ENCODE measurements around the gene CNNM4.

CNNM4 gene

DNA sequence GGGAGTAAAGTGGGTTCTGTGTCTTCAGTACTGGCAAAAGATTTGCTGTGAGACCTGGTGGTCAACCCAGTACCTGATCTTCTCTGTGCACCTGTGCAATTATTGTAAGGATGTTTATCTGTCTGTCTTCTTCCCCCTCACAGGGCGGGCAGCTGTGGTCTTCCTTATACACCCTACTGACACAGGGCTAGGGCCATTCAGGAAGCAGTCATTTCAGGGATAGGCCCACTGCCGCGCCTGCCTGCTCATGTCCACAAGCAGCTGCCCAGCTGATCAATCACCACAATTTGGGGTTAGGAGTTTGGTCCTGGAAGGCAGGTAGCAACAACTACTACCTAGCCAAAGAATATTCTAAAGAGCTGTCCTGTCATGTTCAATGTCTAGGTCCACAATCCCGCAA is 1.2 kb upstream of the CNNM4 start:
- DNase-seq (ENCODE audit: extremely low read depth, low read depth), result no peak

GRCh38 chr2:96760986-96761832 is 507 bp downstream of the CNNM4 start:
- peak; percentile 34 for TF ChIP-seq CTCF (IDR thresholded peaks at IDR 0.05; ENCODE audit: low read depth, low read length)
- DNase-seq (ENCODE audit: extremely low read depth, low read depth), result no peak

More for the DNA sequence above, 1.2 kb upstream of the CNNM4 start:
- no peak for TF ChIP-seq CTCF (IDR thresholded peaks at IDR 0.05; ENCODE audit: low read depth, low read length)

DNA sequence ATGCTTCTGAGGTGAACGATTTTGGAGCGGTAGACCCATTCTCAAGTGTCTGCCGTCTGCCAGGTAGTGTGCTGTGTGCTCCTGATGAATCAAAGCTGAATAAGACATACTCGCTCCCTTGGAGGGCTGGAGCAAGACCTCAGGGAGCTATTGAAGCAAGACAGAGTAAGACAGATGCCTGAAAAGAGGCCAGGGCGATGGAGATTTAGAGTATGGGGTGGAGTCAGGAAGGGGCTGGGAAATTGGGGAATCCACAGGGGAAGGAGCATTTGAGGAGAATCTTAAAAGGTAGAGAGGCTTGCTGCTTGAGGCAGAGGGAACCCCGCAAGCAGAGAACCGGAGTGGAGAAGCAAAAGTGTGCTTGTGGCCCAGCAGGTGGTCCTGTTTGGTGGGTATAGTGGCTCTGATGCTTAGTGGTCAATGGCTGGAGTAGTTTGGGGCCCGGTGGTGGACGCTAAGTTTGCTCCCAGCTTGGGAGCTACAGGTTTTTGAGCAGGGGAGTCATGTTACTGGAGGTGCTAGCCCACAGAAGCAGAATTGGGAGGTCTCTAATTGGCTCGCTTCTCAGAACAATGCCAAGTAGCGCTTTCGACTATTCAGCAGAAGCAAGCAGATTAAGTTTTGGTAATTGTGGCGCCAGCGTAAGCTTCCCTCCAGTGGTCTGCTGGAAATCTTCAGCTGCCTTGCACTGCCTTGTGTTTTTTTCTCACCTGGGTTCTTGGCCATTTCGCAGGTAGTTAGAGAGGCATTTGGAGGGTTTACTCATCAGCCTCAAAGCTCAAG is 2.0 kb downstream of the CNNM4 start:
- no peak for TF ChIP-seq CTCF (IDR thresholded peaks at IDR 0.05; ENCODE audit: low read depth, low read length)
- DNase-seq (ENCODE audit: extremely low read depth, low read depth), result no peak

DNA sequence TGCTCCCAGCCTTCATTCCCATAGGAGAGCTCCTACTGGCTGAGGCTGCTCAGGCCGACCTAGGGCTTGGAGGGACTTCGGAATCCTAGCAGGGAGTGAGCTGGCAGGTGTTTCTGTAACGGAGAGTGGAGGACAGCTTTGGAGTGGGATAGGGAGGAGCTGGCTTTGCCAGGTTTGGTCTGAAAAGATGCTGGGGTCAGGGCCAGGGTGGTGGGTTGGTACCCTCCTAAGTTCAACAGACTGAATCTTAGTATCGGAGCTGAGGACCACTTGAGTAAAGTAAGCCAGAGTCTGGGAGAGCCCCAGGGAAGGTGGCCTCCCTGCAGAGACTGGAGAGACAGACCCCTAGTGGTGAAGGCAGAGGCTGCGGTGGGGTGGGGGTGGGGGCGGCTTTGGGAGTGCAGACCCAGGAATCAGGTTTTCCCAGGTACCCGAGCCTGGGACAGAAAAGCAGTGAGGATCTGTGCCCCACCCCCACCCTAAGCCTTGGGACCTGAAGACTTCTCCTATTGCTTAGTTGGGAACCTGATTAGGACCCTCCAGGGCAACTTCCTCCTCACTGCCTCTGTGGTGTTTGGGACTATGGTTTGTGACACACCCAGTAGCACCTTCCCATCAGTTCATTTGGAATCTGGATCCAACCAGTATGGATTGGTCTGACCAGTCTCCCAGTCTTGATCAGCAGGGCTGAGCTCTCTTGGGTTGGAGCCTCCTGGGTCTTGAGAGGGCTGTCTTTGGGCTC is 3.0 kb downstream of the CNNM4 start:
- no peak for DNase-seq (ENCODE audit: extremely low read depth, low read depth)
- TF ChIP-seq CTCF (IDR thresholded peaks at IDR 0.05; ENCODE audit: low read depth, low read length), result peak; percentile 43

DNA sequence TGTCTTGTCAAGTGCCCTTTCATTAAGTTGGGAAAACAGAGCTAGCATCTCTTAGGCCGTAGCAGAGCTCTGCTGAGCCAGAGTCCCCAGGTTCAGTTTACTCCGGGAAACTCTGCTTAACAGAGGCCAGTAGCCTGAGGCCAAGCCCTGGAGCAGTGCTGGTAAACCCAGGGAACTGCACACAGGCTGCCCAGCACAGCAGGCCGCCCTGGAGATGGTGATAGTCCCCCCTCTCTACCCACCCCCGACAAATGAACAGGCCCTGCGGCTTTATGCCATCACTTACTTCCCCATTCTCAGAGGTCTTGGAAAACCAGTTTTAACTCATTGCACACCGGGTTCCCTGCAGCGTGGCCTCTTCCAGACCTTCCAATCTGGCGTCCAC is 3.5 kb downstream of the CNNM4 start:
- no peak for DNase-seq (ENCODE audit: extremely low read depth, low read depth)
- no peak for TF ChIP-seq CTCF (IDR thresholded peaks at IDR 0.05; ENCODE audit: low read depth, low read length)

DNA sequence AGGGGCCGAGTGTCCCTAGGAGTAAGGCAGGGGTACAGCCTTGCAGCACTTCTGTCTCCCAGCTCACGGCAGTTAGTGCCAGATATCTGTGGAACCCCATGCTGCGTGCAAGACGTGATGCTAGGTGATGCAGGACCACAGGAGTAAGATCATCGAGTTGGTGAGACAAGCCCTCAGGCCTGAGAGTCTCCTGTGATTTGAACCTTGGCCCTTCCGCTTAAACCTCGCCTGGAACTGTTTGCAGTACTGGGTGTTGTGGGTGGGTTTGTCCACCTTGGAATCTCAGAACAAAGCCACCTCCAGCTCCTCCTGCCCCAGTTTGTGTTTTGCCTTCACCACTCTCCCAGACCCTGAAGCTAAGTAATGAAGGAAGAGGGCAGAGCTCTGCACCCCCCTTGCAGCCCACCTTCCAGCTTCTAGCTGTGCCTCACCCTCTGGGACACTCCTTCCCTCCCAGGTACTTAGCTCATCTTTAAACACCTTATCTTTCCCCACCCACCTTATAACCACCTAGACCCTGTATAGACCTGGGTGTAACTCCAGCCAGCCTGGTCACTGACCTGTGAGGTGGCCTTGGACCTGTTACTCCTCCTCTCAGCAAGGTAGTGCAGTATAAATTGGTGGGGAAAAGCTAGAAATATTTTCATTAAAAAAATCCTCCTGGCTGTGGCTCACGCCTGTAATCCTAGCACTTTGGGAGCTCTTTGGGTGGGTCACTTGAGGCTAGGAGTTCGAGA is 6.6 kb downstream of the CNNM4 start:
- no peak for DNase-seq (ENCODE audit: extremely low read depth, low read depth)
- no peak for TF ChIP-seq CTCF (IDR thresholded peaks at IDR 0.05; ENCODE audit: low read depth, low read length)

Measured in AG09319 (cell line).